Dedifferentiated amniotic fluid mesenchymal stem cell (primary cell): ENCODE data around the gene SOX2.

Source experiments
- DNase-seq: peaks from one replicate; pipeline ENCODE4 v3.0.0-alpha.2; 2016; ENCODE audit errors: extremely low spot score

SOX2 gene

DNA sequence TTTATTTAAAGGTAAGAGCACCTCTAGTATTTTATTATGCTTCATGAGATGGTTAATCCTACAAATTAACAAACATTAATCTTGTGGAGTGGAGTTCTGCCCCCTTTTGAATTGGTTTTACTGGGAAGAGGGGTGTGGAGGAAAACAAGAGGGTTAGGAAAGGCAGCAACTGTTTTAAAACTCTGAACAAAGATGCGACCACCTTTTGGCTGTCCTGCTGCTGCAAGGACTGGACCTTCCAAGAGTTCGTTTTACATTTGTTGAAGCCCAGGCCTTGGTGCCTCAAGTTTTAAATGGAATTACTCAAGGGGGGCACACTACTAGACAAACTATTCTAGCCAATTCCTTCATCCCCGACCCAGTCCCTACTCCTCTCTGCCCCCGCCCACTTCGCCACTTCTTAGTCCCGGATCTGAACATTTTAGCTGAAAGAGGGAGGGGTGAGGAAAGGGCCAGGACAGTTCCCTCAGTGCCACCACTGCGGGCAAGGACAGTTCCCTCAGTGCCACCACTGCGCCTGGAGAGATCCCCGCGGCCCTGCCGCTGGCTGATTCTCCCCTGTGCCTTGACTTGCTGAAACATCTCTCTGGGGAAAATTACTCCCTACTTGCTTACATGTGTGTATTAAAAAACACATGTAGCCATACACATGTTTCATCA, 11.2 kb downstream of the SOX2 start:
- DNase-seq, result no peak

DNA sequence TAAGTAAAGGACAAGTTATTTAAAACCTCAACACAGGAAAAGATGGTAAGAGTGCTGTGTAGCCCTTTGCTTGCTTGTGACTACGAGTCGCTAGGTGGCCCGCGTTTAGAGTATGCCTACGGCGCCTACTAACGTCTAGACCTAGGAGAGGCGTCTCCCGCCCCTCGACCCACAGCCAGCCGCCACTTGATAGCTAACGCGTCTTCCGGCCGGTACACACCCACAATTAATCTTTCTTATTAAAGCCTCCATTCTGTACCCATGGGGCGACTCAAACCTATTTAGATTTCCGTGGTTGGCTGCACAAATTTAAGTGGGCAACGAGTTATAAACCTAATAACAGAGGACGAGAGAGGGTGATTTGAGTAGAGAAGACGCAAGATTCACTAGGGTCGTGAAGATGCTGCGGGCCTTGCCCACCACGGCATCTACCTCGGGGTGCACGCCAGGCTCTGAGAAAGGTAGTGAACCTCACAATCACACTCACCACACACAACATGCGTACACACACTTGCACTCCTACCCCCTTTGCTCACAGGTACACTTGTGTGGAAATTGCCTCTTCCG, 12.0 kb downstream of the SOX2 start:
- DNase-seq, result no peak

DNA sequence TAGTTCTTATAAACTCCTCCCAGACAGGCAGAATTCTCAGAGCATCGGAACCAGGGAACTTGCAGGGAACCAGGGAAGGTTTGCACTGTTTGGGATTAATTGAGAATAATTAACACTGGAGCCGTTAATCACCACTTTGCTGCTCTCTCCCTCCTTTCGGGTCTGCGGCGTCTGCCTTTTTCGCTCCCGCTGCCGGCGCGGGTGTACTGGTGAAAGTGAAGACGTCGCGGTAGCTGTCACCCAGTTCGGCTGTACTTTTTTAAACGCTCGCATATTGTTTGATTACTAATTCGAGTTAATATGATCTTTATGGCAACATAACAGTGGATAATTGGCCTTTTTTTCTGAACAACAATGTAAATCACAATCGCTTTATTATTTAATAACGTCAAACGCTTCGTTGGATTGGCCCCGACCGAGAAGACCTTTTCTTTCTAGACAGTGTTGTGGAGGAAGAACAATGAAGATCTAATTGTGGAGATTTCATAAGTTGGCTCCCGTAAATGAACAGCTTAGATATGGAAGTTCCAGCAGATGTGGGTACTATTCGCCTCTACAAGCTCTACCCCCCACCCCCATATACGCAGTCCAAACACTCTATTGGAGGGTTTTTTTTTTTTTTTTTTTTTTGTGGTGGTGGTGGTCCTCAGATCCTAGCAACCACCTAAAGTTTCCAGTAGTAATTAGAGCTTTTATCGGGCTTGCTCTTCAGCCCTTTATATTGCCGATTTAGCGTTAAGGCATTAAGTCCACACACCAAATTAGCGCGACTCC, 12.7 kb downstream of the SOX2 start:
- DNase-seq, result no peak

DNA sequence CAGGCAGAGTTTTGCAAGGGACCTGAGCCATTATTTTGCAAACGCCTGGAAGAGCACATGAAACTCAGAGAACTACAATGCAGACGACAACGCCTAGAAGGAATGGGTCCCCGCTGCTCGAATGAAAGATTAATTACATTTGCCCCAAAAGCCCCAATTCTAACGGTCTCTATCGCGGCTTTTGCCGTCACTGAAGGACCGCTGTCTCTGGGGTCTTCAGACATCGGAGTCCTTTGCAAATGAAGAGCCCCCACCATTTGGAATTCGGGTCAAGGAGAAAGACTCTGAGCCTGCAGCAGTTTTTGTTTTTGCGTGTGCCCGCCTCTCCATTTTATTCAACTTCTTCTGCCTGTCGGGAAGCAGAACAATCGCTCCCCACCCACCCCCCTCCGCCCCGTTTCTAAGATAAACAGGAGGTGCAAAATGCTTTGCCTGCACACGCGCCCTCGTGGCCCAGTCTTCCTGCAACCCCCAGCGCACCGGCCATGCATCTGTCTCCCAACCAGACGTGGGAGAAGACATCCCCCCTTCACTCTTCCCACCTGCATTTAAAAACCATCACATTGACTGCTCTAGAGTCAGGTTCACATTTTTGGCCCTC, 13.5 kb downstream of the SOX2 start:
- DNase-seq, result no peak

DNA sequence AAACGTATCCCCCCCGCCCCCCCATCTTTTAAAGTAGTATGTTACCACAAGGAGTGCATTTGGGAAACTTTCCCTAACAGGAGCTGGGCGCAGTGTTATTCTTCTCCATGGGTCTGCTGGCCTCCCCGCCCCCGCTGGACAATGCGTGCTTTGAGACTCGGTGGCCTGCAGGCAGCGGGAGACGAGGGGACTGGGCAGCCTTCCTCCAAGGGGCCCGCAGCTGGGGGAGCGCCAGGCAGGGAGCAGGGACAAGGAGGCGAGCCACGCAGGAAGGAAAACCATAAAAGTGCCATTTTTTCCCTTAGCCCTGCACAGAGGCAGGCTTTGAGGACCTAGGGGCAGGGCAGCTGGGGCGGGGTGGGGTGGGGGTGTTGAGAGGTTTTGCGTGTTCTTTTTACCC, 14.1 kb downstream of the SOX2 start:
- DNase-seq, result no peak

DNA sequence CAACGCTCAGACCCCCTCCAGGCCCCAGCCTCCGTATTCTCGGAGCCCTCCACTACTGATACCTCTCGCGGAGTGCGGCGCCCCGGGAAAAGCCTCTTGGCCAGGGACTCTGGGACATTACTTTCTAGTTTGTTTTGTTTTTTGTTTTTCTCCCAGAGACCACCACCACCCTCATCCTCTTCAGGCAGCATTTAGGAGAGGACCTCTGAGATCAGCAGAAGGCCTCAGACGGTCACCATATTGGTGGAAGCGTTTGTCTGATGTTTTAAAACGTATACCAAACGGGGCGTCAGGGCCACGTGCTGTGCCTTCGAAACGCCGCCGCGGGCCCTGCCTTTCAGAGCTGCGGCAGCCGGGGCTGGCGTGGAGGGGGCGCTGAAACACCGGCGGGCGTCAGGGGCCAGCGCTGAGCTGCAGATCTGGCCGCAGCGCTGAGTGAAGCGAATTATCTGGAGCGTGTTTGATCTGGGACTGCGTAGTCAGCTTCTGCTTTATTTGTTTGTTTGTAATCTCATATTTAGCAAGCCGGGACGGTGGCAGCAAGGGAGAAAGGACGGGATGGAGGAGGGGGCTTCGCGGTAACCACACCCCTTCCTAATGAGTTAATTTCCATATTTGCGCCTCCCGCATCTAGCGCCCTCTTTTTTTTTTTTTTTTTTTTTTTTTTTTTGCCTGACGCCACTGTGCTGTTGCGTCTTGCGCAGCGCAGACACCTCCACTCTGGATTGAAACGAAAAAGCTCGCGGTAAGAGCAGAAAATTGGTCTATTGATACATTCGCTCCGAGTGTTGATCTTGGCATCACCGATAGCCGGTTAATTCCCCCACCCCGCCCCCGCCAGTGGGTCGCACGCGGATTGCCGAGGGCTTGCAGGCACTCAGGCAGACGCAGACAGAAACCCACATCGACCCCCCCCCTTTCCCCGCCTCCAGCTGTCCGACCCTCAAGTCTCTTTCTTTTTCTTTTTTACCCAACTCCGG, 14.9 kb downstream of the SOX2 start:
- no peak for DNase-seq

DNA sequence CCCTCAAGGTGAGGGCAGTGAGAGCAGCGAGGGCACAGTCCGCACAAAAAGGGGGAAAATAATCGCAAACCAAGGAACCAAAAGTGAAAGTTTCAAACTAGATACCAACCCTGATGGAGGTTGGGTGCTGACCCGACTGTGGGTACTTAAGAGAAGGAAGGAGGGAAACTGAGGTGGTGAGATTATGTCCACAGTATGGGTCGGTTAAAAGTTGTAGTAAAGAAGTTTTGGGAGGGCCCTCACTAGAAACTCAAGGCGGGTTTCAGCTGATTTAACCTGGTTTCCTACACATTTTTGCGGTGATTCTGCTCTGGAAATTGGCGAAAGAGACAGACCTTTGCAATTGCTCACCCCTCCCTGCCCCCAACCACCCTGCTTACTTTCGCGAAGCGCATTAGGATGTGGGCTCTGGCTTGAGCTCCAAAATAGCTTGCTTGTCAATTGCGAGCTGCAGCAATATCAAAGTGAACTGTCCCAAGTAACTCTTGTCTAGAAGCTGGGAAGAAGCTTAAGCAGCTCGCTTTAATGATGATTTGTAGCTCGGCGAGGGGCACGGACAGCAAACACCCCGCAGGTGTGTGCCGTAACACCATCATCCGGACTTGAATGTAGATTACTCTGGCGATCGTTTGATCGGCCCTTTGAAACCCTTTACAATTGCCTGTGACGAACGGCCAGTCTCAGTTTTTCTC, 15.8 kb downstream of the SOX2 start:
- DNase-seq, result no peak

DNA sequence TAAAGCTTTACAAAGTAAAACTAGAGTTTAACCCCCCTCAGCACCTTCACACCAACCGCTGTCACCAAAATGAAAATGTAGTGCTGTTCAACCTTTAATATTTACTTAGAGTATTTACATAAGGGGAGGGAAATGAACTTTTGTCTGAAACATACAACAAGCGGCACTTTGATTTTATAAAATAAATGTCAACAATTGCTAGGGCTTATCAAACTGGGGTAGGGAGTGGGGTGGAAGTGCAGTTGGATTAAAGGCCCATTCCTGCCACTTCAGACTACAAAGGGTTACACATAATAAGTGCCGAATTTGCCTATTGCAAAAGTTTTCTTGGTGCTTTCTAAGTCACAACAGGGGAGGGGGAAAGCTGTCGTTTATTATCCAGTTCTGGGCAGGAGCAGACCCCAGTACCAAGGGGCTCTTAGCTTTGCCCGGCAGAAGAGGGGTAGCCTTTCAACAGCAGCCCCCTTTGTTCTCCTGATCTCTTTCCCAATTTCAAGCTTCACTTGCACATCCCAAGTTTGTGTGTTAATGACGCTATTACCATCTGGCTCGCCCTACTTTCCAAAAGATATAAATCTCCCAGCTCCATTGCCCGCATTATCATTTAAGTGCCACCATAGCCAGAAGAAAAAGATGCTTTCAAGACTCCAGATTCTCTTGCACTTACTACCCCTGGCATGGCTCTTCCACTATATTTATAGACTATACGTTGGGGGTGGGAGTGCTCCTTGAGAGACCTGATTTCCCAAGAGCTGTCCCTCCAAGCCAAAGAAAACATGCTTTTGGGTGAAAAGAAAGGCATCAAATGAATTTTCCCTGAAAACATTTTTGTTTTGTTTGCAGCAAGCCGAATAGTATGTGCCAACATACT, 17.0 kb downstream of the SOX2 start:
- DNase-seq, result no peak

DNA sequence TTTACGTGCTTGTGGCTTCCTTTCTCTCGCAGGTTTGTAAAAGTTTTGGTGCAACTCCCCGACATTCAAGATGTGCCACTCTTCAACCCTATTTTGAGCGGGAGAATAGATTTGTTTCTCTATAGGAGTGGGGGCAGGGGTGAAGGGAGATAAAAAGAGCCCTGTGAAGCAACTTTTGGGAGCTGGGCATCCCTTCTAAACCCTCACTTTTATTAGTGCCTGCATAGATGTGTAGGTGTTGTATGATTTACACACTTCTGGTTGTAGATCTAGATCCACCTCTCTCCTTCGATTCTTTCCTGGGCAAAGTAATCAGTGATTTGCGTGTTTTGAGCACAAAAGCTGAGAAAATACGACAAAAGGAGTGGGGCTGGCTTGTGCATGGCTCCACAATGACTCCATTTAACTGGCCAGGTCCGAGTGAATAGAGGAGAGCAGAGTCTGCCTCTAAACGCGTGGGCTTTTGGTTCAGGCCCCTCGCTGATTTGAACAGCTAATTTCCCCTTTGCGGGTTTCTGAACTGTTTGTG, 17.7 kb downstream of the SOX2 start:
- no peak for DNase-seq

DNA sequence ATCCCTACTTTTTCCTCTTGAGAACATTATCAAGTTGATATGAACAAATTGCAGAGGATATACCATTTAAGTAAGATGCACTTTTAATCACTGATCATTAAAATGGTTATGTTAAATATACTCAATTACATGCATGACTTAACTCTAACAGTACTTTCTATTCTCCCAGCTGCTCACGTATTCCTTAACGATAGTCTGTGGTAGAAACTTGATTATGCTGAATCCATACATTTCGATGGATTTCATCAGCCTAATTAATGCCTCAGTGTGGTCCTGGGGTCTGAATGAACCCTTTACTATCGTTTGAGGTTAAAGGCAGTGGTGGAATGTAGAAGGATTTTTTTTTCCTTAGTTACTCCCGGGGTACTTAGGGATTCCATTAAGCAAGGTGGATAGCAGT, 18.6 kb downstream of the SOX2 start:
- no peak for DNase-seq

DNA sequence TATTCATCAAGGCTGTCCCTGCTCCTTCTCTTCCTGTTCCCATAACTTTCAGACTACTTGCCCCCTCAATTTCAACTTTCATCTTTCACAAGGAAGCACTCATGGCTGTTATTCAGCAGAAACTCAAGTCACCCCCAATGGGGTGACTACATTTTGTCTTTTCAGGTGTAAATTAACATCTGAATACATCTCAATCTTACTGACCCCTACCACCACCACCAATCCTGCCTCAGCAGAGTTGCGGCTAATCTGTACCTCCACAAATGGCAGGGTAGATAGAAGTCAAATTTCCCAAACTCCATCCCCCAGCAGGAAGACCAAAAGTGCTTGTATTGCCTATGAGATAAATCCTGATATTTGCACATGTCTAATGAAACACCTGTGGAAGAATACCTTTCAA, 19.2 kb downstream of the SOX2 start:
- no peak for DNase-seq

DNA sequence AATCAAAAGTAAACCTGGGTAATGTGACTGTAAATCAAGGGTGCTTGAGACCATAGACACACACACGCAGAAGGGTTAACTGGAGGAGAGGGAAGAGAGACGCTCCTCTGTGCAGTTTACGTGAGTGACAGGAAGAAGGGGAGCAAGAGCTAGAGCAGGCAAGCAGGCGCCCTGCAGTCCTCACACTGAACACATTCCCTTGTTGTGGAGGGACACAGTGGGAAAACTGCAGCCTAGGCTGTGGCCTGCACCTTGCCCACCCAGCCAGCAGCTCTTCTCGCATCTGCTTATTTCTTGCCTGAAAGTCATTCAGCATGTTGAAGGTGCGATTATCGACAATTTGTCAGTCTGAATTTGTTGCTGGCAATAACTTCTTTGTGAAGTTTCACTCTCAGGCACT, 24.2 kb downstream of the SOX2 start:
- DNase-seq, result no peak

DNA sequence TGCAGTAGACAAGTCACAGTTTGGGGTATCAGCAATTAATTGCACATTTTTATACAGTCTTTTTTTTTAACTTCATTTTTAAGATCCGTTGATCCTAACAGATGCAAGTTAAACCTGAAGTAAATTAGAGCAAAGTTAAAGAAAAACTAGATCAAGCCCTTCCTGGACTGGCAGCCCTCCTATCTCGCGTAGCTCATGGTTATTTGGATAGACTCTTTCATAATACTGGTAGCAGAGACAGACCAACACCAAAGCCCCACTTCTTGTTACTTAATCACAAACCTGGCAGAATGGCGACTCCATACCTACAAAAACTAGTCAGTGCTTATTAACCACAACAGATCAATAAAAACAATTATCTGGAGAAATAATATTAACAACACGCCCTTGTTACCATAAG, 26.8 kb downstream of the SOX2 start:
- DNase-seq, result no peak

DNA sequence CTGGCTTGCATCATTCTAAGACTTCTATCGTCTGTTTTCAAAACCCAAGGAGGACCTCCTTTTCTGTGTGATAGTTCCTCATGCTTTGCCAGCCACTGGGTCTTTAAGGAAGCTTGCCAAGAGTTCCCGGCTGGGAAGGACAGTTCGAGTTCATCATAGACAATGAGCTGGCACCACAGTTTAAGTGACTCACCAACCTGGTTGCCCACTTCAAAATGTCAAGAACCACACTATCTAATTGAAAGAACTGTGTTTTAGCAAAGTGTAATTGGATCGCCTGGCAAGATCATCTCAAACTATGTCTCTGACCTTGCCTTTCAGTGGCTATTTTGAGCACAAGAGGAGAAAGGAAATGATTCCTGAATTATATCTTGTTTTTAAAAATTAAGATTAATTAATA, 27.9 kb downstream of the SOX2 start:
- no peak for DNase-seq

DNA sequence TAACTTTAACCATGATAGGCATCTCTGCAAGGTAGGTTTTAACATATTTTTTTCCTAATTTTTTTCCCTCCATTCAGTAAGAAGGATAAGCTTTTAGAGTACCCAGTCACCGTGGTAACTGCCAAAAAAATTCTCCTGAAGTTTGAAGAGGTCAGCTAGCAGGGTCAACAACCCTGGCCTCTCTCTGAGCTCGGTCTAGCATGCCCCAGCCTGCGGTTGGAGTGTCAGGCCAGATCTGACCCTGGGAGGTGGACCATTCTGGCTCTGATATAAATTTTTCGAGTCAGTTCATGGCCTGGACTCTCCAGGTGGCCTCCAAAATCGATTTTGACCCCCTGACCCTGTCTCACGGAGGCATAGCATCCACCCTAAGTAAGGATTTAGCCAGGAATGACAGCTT, 29.7 kb downstream of the SOX2 start:
- no peak for DNase-seq

DNA sequence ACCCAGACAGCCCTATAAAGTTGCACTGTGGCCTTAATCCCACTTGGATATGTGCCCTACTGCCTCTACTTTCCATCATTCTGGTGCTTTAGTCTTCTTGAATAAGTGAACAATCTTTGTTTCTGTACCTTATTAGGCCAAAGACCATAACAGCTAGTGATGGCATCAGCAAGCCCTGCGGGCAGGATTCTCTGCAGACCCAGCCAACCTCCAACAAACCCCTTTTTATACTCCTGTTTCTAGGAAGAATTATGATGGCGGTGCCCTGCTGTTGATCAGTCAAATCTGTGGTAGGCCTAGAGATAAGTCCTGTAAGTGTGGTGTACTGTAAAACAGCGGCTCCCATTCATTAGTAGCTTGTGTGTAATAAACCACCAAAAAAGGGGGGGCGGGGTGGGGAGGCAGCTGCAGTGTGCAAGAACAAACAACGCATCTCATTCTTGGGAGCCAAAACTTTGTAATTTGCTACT, 40.5 kb downstream of the SOX2 start:
- no peak for DNase-seq

DNA sequence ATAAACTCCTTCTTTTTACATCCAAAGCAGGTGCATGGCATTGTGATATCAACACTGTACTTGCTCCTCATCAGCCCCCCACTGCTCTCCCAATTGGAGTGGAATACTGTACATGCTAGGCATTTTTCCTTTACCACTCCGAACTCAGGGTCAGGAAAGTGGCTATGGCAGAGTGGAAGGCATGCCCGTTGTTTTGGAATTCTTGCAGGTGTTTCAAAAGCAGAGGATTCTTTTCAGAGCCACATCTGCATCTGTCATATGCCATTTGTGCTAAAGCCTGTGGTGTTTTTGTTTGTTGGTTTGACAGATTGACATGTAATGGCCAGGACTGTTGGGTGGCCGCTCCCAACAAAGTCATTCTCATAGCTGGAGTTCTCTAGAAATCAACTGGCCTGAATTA, 41.7 kb downstream of the SOX2 start:
- no peak for DNase-seq

DNA sequence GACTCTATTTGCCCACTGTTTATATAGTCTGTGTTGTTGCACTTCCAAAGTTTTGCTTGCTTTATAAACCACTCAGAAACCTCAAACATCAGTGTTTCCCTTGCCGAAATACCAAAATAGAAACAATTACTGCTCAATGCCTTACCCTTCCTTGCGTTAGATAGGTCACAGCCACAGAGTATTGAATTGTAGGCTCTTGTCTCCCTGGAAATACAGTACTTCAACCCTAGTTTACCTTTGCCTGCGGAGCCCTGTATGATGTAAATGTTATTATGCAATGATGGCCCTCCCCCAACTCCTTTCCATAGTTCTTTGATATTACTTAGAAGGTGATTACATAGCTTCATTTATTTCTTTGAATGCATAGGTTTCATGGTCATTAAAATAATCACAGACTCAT, 44.2 kb downstream of the SOX2 start:
- DNase-seq, result no peak

DNA sequence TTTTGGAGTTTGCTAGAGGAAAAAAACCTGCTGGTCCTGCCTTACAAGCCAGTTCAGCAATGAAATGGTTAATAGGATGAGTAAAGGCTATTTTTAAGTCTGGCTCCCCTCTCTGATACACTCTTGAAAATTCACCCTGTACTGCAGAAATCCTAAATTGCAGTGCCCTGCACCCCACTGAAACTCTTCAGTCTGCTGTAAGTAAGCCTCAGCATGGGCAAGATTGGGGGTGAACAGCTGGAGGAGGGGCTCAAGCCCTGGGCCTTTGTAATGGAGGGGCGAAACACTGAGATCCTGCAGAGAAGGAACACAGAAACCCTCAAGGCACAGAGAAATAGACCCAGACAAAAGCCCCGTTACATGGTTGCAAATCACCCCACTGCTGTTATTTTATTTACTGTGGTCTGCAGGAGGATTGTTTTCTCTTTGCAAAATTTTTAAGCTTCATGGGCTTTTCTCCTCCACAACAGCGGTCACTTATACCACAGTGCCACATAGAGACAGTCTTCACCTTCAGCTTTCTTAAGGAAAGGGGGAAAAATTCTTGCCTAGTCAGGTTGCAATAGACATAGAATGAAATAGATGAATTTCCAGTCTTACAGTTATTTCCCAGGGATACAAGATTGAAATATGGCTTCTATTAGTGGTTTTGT, 45.0 kb downstream of the SOX2 start:
- no peak for DNase-seq
